AG09309 (cell line): Measurements from ENCODE around the gene TAB3.

Source experiments
- DNase-seq: peaks from one replicate; pipeline ENCODE4 v3.0.0-alpha.2; 2010; ENCODE audit warnings: low read depth
- H3K4me3 ChIP-seq: 2 replicates; pipeline ENCODE4 v1.5.1; 2011; ENCODE audit warnings: mild to moderate bottlenecking, low read depth, low read length, moderate library complexity; ENCODE audit not compliant: control insufficient read depth
- TF ChIP-seq, protein P1 (sequence below): IDR thresholded peaks from 2 replicates; pipeline ENCODE4 v1.5.1; 2011; ENCODE audit warnings: mild to moderate bottlenecking, low read depth, low read length, inconsistent platforms; ENCODE audit not compliant: insufficient read depth, control insufficient read depth; ENCODE audit errors: missing control alignments

The TAB3 gene

DNA sequence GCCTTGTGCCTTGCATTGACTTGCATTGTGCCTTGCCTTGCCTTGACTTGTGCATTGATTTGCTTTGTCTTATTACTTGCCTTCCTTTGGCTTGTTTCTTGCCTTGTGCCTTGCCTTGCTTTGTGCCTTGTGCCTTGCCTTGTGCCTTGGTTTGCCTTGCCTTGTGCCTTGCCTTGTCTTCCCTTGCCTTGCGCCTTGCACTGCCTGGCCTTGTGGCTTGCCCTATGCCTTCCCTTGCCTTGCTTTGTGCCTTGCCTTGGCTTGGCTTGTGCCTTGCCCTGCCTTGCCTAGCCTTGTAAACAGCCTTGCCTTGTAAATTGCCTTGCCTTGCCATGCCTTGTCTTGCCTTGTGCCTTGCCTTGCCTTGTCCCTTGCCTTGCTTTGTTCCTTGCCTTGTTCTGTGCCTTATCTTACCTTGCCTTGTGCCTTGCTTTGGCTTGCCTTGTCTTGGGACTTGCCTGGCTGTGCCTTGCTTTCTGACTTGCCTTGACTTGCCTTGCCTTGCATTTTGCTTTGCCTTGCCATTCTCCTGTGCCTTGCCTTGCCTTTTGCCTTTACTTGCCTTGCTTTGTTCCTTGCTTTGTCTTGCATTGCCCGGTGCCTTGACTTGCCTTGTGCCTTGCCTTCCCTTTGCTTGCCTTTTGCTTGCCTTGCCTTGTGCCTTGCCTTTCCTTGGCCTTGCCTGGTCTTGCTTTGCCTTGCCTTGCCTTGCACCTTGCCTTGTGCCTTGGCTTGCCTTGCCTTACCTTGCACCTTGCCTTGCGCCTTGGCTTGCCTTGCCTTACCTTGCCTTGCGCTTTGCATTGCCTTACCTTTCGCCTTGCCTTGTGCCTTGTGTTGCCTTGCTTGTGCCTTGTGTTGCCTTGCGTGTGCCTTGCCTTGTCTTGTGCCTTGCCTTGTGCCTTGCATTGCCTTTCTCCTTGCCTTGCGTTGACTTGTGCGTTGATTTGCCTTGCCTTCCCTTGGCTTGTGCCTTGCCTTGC, 97.5 kb downstream of the TAB3 start:
- DNase-seq, result no peak
- no peak overlapping the region for H3K4me3 ChIP-seq
- TF ChIP-seq, protein P1, sequence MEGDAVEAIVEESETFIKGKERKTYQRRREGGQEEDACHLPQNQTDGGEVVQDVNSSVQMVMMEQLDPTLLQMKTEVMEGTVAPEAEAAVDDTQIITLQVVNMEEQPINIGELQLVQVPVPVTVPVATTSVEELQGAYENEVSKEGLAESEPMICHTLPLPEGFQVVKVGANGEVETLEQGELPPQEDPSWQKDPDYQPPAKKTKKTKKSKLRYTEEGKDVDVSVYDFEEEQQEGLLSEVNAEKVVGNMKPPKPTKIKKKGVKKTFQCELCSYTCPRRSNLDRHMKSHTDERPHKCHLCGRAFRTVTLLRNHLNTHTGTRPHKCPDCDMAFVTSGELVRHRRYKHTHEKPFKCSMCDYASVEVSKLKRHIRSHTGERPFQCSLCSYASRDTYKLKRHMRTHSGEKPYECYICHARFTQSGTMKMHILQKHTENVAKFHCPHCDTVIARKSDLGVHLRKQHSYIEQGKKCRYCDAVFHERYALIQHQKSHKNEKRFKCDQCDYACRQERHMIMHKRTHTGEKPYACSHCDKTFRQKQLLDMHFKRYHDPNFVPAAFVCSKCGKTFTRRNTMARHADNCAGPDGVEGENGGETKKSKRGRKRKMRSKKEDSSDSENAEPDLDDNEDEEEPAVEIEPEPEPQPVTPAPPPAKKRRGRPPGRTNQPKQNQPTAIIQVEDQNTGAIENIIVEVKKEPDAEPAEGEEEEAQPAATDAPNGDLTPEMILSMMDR, result no peak

- H3K4me3 ChIP-seq, result no peak overlapping the region
- TF ChIP-seq, protein P1, result no peak
- no peak for DNase-seq
These were observed 102.0 kb downstream of the TAB3 start for GRCh38 chrX:30787012-30787411.

DNA sequence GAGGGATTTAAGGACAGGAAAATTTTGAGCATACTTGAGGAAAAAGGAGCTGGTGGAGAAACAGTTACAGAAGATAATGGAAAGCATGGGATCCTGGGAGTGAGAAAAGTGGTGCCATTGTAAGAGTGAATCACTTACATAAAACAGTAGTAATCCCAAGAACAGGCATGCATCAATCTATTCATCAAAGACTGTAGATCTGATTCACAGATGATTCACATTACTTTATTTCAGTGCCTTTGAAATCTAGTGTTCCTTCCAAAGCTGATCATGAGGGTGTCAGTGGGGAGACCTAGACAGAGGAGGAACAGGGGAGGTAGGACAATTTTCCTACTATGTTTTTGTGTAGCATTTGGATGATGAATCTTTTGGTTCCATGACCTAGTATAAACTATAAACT, 102.7 kb downstream of the TAB3 start:
- DNase-seq, result no peak
- no peak overlapping the region for H3K4me3 ChIP-seq
- TF ChIP-seq, protein P1, result no peak

- TF ChIP-seq, protein P1, result no peak
These were observed 107.2 kb downstream of the TAB3 start for GRCh38 chrX:30781711-30782444.

DNA sequence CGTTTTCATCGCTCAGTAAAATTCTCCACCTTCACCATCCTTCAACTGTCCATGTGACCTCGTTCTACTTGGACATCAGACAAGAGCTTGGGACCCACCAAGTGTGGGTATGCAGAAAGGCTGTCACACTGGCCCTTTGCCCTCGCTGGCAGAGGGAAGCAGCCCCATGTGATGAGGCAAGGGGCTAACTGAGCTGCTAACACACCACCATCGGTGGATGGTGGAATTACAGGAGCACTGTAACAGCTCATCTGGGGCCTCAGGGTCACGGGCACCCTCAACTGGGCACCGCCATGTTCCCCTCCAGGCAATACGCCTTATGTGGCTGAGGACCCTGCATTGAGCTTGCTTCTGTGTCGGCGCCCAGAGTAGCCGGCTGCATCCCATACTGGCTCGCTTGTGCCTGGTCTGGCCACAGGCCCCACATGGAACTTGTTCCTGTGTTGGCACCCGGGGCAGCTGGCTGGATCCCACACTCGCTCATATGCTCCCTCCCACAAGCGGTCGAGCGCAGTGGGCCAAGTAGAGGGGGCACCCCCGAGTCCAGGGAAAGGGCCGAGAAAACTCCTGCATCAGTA, 109.5 kb downstream of the TAB3 start:
- TF ChIP-seq, protein P1, result no peak
- no peak for DNase-seq
- H3K4me3 ChIP-seq, result no peak overlapping the region

More at GRCh38 chrX:30781711-30782444, 107.2 kb downstream of the TAB3 start:
- no peak overlapping the region for H3K4me3 ChIP-seq
- DNase-seq, result no peak

- TF ChIP-seq, protein P1, result no peak
- no peak overlapping the region for H3K4me3 ChIP-seq
- DNase-seq, result no peak
These were observed 111.5 kb downstream of the TAB3 start for GRCh38 chrX:30777575-30777974.
